ENCODE data around the gene DMRT3. TPM values are rescaled to one million over a fixed set of nuclear protein-coding genes. Genes with fewer than 3 reads are reported as not detected.
A peak's percentile ranks its signal among the peaks of the same experiment; 100 is the strongest.

DMRT3 gene
- not detected for total RNA-seq (2013)
- not detected for polyA plus RNA-seq
- not detected in 2 replicates for polyA minus RNA-seq
- total RNA-seq, result 0 to 1.5 (median 0) reads per million in 11 experiments

DNA sequence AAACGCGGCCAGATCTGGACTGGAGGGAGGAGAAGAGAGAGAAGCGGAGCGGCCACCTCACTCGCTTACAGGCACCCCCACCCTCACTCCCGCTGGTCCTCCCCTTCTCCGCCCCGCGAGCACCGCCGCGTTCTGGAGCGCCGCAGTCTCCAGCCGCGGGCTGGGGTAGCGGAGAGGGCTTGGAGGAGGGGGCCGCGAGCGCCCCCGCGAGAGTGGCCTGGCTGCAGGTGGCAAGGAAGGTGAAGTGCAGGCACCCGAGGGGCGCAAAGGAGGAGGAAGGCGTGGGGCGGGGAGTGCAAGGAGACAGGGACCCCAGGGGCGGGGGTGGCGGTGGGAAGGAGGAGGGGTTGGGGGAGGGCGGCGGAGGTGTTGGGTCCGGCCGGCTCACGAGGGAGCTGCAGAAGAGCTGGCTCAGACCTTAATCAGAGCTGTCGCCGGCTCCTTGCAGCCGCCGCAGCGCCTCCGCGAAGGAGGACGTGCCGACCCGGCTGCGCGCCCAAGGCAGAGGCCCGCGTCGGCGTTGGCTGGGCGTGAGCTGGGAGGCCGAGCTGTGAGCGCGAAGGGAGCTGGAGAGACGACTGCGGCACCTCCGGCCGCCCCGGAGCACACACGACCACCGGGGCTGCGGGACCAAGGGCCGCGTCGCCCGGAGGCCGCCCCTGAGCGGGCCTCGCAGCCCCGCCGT, at the start of gene DMRT3:
Gene DMRT3 (plus strand): TSS at position 398 of the 685 bp plus-strand sequence. CDS start 347 bp downstream, outside the sequence.
- Histone ChIP-seq H3K27me3 (ENCODE audit: control insufficient read depth in 2 of 2, insufficient read depth in 2 of 2, low read length in 2 of 2) (peaks cover 91 to 94% of the 10 kb centered on the region in 2 donors), H3K9me3 (replicated peaks in 1 of 2; ENCODE audit: control insufficient read depth in 1 of 2, insufficient read depth in 1 of 2, low read length in 2 of 2) (peaks cover 0 to 61% of the 10 kb centered on the region in 2 donors), H3K4me1 (ENCODE audit: control insufficient read depth in 1 of 2, insufficient read depth in 2 of 2, low read length in 2 of 2) (peaks cover 28 to 48% of the 10 kb centered on the region in 2 donors), H4K20me1 (ENCODE audit: insufficient read depth, low read length) (no peaks in the 10 kb centered on the region), H3K27ac (ENCODE audit: low read depth in 1 of 2, low read length in 2 of 2) (no peak within 1 kb of the TSS), H3K9ac (ENCODE audit: insufficient read depth, low read length, poor library complexity, severe bottlenecking) (no peak within 1 kb of the TSS), H3K4me3 (replicated peaks in 1 of 3; ENCODE audit: low read depth in 2 of 3, low read length in 3 of 3) (no peak within 1 kb of the TSS), H2AFZ (ENCODE audit: insufficient read depth, low read depth, low read length, poor library complexity, severe bottlenecking) (no peak within 1 kb of the TSS), H3K79me2 (ENCODE audit: insufficient read depth, low read length) (no peaks in the 10 kb centered on the region), H3K4me2 (replicated peaks; ENCODE audit: extremely low read depth, low read length, poor library complexity, severe bottlenecking) (peak within 1 kb of the TSS; percentile 23), H3K36me3 (replicated peaks in 1 of 2; ENCODE audit: control insufficient read depth in 1 of 2, insufficient read depth in 2 of 2, low read length in 2 of 2) (no peaks in the 10 kb centered on the region)
- no peak for DNase-seq
- WGBS (ENCODE audit: insufficient coverage), result under 1% methylated on average over 44 of the region's 70 CpGs
- H3K36me3 Mint-ChIP-seq, result peaks cover 4 to 27% of the 10 kb centered on the region in 2 donors
- no peak for TF ChIP-seq CTCF (IDR thresholded peaks at IDR 0.05)
- peaks cover 55% of the 10 kb centered on the region for H3K4me1 Mint-ChIP-seq
- peak within 1 kb of the TSS in 1 of 2 donors; percentile 89 for H3K4me3 Mint-ChIP-seq
- H3K27me3 Mint-ChIP-seq (ENCODE audit: low read depth in 3 of 3), result peaks cover 89 to 98% (median 93%) of the 10 kb centered on the region in 3 donors
- intact Hi-C loops (cut with micrococcal nuclease), result no loop called here
- H3K9me3 Mint-ChIP-seq, result peaks cover 0 to 34% (median 24%) of the 10 kb centered on the region in 7 donors
- H3K27ac Mint-ChIP-seq, result no peak within 1 kb of the TSS

DNA sequence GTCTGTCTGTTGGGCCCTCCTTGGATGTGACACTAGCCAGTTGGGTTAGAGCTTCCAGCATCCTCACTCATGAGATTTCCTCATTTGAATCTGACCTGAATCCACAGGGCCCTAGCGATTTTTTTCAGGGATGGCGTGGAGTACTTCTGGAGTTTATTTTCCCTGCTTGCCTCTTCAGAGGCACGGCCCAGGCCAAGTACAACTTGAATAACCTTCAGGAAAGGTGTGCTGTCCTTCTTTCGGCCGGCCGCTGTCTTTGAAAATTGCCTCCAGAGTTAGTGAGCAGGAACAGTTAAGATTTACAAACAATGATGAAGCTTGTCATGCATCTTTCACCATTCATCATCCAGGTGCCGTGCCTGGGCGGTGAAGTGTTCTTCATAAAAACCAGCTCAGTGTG, 49.5 kb upstream of the DMRT3 start:
- no peak overlapping the region for H3K9ac ChIP-seq (ENCODE audit: insufficient read depth, low read length, poor library complexity, severe bottlenecking)
- no peaks in the 10 kb centered on the region for H3K79me2 ChIP-seq (ENCODE audit: insufficient read depth, low read length)
- H3K4me2 ChIP-seq (replicated peaks; ENCODE audit: extremely low read depth, low read length, poor library complexity, severe bottlenecking), result no peak overlapping the region
- Mint-ChIP-seq H3K4me1 (no peaks in the 10 kb centered on the region), H3K4me3 (no peak overlapping the region), H3K36me3 (no peaks in the 10 kb centered on the region), H3K27ac (no peak overlapping the region), H3K27me3 (ENCODE audit: low read depth in 3 of 3) (peaks cover 19 to 25% (median 19%) of the 10 kb centered on the region in 3 donors), H3K9me3 (peaks cover 0 to 2% (median 0%) of the 10 kb centered on the region in 7 donors)
- no peaks in the 10 kb centered on the region for H3K36me3 ChIP-seq (replicated peaks in 1 of 2; ENCODE audit: control insufficient read depth in 1 of 2, insufficient read depth in 2 of 2, low read length in 2 of 2)
- peaks cover 3 to 7% of the 10 kb centered on the region in 2 donors for H3K27me3 ChIP-seq (ENCODE audit: control insufficient read depth in 2 of 2, insufficient read depth in 2 of 2, low read length in 2 of 2)
- DNase-seq, result no peak
- H3K9me3 ChIP-seq (replicated peaks in 1 of 2; ENCODE audit: control insufficient read depth in 1 of 2, insufficient read depth in 1 of 2, low read length in 2 of 2), result no peaks in the 10 kb centered on the region
- no peak overlapping the region for H2AFZ ChIP-seq (ENCODE audit: insufficient read depth, low read depth, low read length, poor library complexity, severe bottlenecking)
- H3K4me3 ChIP-seq (replicated peaks in 1 of 3; ENCODE audit: low read depth in 2 of 3, low read length in 3 of 3), result no peak overlapping the region
- no peaks in the 10 kb centered on the region for H4K20me1 ChIP-seq (ENCODE audit: insufficient read depth, low read length)
- H3K27ac ChIP-seq (ENCODE audit: low read depth in 1 of 2, low read length in 2 of 2), result no peak overlapping the region
- WGBS (ENCODE audit: insufficient coverage), result 97% methylated on average over 8 of the region's 8 CpGs
- no peaks in the 10 kb centered on the region for H3K4me1 ChIP-seq (ENCODE audit: control insufficient read depth in 1 of 2, insufficient read depth in 2 of 2, low read length in 2 of 2)
- no peak for TF ChIP-seq CTCF (IDR thresholded peaks at IDR 0.05)
- intact Hi-C loops (cut with micrococcal nuclease), result no loop called here
